Measurements from ENCODE around the gene P2RX6. TPM values are rescaled to one million over a fixed set of nuclear protein-coding genes. Genes with fewer than 3 reads are reported as not detected.
A peak's percentile ranks its signal among the peaks of the same experiment; 100 is the strongest.

Gene P2RX6
- total RNA-seq, 4 donors from 2014 or later, result 0.35 to 0.47 (median 0.40) TPM; not detected in 1

DNA sequence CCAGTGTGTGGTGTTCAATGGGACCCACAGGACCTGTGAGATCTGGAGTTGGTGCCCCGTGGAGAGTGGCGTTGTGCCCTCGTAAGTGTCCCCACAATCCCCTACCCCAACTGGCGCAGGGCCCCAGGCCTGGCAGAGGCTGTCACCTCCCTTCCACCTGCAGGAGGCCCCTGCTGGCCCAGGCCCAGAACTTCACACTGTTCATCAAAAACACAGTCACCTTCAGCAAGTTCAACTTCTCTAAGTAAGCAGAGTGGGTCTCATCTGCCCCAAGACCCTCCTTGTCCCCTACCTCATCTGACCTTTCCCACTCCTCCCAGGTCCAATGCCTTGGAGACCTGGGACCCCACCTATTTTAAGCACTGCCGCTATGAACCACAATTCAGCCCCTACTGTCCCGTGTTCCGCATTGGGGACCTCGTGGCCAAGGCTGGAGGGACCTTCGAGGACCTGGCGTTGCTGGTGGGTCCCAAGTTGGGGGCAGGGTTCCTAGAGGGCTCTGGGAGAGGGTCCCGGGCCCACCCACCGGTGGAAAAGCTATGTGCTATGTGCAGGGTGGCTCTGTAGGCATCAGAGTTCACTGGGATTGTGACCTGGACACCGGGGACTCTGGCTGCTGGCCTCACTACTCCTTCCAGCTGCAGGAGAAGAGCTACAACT lies 8.1 kb downstream of the P2RX6 start:
- H3K4me3 ChIP-seq, result no peak overlapping the region
- no peaks in the 10 kb centered on the region for H3K9me3 ChIP-seq
- peaks cover 0 to 7% (median 0%) of the 10 kb centered on the region in 3 donors for H3K4me1 ChIP-seq
- no peak for ATAC-seq
- H3K36me3 ChIP-seq, result no peaks in the 10 kb centered on the region
- WGBS, 2 donors (ENCODE audit: low coverage in 1 of 2), result 76 to 88% methylated on average over 1 to 3 of the region's 13 CpGs
- no peaks in the 10 kb centered on the region for H3K27me3 ChIP-seq
- no peak overlapping the region for H3K27ac ChIP-seq
- TF ChIP-seq POLR2AphosphoS5 (IDR thresholded peaks at IDR 0.05), result no peak
- TF ChIP-seq, protein P1, sequence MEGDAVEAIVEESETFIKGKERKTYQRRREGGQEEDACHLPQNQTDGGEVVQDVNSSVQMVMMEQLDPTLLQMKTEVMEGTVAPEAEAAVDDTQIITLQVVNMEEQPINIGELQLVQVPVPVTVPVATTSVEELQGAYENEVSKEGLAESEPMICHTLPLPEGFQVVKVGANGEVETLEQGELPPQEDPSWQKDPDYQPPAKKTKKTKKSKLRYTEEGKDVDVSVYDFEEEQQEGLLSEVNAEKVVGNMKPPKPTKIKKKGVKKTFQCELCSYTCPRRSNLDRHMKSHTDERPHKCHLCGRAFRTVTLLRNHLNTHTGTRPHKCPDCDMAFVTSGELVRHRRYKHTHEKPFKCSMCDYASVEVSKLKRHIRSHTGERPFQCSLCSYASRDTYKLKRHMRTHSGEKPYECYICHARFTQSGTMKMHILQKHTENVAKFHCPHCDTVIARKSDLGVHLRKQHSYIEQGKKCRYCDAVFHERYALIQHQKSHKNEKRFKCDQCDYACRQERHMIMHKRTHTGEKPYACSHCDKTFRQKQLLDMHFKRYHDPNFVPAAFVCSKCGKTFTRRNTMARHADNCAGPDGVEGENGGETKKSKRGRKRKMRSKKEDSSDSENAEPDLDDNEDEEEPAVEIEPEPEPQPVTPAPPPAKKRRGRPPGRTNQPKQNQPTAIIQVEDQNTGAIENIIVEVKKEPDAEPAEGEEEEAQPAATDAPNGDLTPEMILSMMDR (IDR thresholded peaks at IDR 0.05), result no peak
- no peak for TF ChIP-seq POLR2A (IDR thresholded peaks at IDR 0.05)
- no peak for TF ChIP-seq EP300 (IDR thresholded peaks at IDR 0.05)

DNA sequence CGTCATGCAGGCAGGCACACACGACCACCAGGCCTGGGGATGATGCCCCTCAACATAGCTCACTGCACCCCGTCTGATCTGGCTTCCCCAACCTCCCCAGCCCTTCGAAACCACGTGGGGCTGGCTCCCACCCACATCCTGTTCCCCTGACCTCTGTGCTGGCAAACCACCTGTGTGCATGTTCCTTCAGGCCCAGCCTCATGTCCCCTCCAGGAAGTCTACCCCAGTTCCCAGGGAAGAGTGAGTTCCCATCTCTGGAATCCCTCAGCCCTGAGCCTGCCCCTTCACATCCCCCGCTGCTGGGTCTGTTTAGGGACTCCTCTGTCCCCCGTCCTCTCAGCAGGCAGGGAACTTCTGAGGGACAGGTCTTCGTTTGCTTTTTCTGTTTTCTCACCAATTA lies 10.3 kb downstream of the P2RX6 start:
- H3K27ac ChIP-seq, result no peak overlapping the region

DNA sequence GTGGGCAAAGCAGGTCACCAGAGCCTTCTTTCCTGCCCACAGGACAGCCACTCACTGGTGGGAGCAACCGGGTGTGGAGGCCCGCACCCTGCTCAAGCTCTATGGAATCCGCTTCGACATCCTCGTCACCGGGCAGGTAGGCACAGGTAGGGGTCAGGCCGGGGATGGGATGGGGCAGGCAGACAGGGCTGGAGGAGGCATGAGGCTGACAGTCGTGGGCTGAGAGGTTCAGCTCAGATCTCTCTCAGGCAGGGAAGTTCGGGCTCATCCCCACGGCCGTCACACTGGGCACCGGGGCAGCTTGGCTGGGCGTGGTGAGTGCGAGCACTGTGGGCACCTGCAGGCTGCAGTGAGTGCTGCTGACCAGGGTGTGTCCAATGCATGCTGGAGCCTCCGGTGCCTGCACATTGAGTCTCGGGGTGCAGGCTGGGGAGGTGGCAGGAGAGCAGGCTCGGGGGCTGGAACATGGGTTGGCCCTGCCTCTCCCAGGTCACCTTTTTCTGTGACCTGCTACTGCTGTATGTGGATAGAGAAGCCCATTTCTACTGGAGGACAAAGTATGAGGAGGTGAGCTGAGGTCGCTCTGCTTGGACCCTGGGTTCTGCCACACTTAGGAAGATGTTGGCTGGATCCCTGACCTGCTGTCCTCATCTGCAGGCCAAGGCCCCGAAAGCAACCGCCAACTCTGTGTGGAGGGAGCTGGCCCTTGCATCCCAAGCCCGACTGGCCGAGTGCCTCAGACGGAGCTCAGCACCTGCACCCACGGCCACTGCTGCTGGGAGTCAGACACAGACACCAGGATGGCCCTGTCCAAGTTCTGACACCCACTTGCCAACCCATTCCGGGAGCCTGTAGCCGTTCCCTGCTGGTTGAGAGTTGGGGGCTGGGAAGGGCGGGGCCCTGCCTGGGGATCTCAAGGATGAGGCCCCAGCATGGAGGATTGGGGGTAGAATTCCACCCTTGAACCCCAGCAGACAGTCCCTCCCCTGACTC lies 11.1 kb downstream of the P2RX6 start:
- Histone ChIP-seq H3K9me3 (no peaks in the 10 kb centered on the region), H3K27me3 (peaks cover 28% of the 10 kb centered on the region), H3K4me1 (peaks cover 0 to 7% (median 0%) of the 10 kb centered on the region in 3 donors), H3K36me3 (no peaks in the 10 kb centered on the region), H3K4me3 (no peak overlapping the region), H3K27ac (no peak overlapping the region)
- TF ChIP-seq POLR2A (IDR thresholded peaks at IDR 0.05), result peak in 1 of 2 donors; percentile 10
- TF ChIP-seq POLR2AphosphoS5 (IDR thresholded peaks at IDR 0.05), result no peak
- TF ChIP-seq EP300 (IDR thresholded peaks at IDR 0.05), result no peak
- TF ChIP-seq, protein P1 (IDR thresholded peaks at IDR 0.05), result no peak
- WGBS, 2 donors (ENCODE audit: low coverage in 1 of 2), result 82 to 100% methylated on average over 2 of the region's 27 CpGs
- no peak for ATAC-seq

More for the DNA sequence above, 10.3 kb downstream of the P2RX6 start:
- no peak for ATAC-seq
- no peak overlapping the region for H3K4me3 ChIP-seq
- WGBS, 2 donors (ENCODE audit: low coverage in 1 of 2), result 65% methylated on average over 8 of the region's 8 CpGs; no CpG with 5 or more reads in 1 of the 2 donors
- H3K9me3 ChIP-seq, result no peaks in the 10 kb centered on the region
- no peaks in the 10 kb centered on the region for H3K36me3 ChIP-seq
- peaks cover 0 to 7% (median 0%) of the 10 kb centered on the region in 3 donors for H3K4me1 ChIP-seq
- TF ChIP-seq POLR2AphosphoS5 (IDR thresholded peaks at IDR 0.05) (no peak), EP300 (IDR thresholded peaks at IDR 0.05) (no peak), POLR2A (IDR thresholded peaks at IDR 0.05) (no peak)
- TF ChIP-seq, protein P1 (IDR thresholded peaks at IDR 0.05), result no peak
- peaks cover 20% of the 10 kb centered on the region for H3K27me3 ChIP-seq

DNA sequence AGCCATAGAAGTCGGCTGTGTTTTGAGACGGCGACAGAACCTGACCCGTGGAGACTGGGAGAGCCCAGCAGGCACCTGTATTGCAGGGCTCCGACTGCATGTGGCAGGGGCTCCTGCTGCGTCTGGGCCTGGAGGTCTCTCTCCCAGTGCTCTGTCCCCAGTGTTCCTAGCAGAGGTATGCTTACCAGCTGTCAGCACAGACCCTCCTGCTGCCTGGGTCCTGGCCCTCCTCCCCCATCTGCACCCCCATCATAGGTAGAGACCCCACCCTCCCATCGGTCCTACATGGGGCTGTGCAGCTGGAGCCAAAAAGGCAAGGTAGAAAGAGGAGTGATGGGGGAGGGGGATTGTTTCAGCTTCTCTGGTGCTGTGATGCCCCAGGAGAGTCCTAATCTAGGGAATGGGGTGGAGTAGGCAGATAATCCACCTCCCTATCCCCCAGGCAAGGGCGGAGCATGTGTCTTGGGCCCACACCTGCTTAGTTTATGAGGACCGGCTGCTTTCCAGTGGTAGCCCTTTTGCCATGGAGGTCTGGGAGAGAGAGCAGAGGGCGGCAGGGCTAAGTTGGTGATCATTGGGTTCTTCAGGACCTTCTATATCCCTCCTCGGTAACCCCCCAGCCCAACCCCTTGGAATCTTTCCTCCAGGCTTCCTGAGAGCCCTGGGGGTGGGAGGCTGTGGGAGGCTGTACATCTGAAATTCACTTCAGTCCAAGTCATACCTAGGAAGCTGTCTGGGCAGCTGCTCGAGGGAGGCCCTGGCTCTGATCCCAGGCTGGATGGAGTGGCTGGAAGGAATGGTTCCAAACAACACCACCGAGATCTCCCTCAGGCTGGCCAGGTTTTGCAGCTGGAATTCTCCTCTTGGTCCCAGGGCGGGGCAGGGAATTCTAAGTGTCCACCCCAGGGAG lies 12.1 kb downstream of the P2RX6 start:
- H3K27me3 ChIP-seq, result peaks cover 38% of the 10 kb centered on the region
- H3K9me3 ChIP-seq, result no peaks in the 10 kb centered on the region
- H3K36me3 ChIP-seq, result no peaks in the 10 kb centered on the region
- ATAC-seq, result no peak
- no peak overlapping the region for H3K4me3 ChIP-seq
- H3K4me1 ChIP-seq, result peaks cover 0 to 14% (median under 1%) of the 10 kb centered on the region in 3 donors
- WGBS, 2 donors (ENCODE audit: low coverage in 1 of 2), result 50 to 83% methylated on average over 1 to 2 of the region's 14 CpGs
- no peak overlapping the region for H3K27ac ChIP-seq
- TF ChIP-seq EP300 (IDR thresholded peaks at IDR 0.05) (no peak), POLR2A (IDR thresholded peaks at IDR 0.05) (no peak), POLR2AphosphoS5 (IDR thresholded peaks at IDR 0.05) (no peak)
